ENCODE data around the gene BRINP2.

The BRINP2 gene

GRCh38 chr1:177275736-177276135, 105.0 kb downstream of the BRINP2 start:
- no peak for DNase-seq

GRCh38 chr1:177278626-177279390, 108.0 kb downstream of the BRINP2 start:
- DNase-seq = no peak

- peak in 7 of 14 donors; percentile 19 to 66 (median 43) for DNase-seq
Measured at GRCh38 chr1:177281901-177282300, 111.1 kb downstream of the BRINP2 start.

- no peak for DNase-seq
Measured at GRCh38 chr1:177282976-177283375, 112.2 kb downstream of the BRINP2 start.

- no peak for DNase-seq
Measured at GRCh38 chr1:177283380-177283779, 112.6 kb downstream of the BRINP2 start.

- DNase-seq = no peak
Measured at GRCh38 chr1:177286396-177286795, 115.6 kb downstream of the BRINP2 start.

- DNase-seq = no peak
Measured at GRCh38 chr1:177287270-177287669, 116.5 kb downstream of the BRINP2 start.

- DNase-seq = no peak
Measured at GRCh38 chr1:177287994-177288393, 117.2 kb downstream of the BRINP2 start.

GRCh38 chr1:177289532-177289931, 118.8 kb downstream of the BRINP2 start:
- DNase-seq = no peak

GRCh38 chr1:177300431-177300830, 129.7 kb downstream of the BRINP2 start:
- DNase-seq = no peak

- DNase-seq = peak in 1 of 14 donors; percentile 54
Measured at GRCh38 chr1:177301425-177302124, 130.8 kb downstream of the BRINP2 start.

GRCh38 chr1:177302357-177303044, 131.7 kb downstream of the BRINP2 start:
- DNase-seq = peak in 5 of 14 donors; percentile 17 to 54 (median 40)

- peak in 3 of 14 donors; percentile 4 to 63 (median 41) for DNase-seq
Measured at GRCh38 chr1:177305040-177306018, 134.6 kb downstream of the BRINP2 start.

- peak in 2 of 14 donors; percentile 5 to 23 for DNase-seq
Measured at GRCh38 chr1:177306019-177306415, 135.3 kb downstream of the BRINP2 start.

- peak in 2 of 14 donors; percentile 11 to 30 for DNase-seq
Measured at GRCh38 chr1:177306981-177307380, 136.2 kb downstream of the BRINP2 start.

GRCh38 chr1:177307771-177308170, 137.0 kb downstream of the BRINP2 start:
- no peak for DNase-seq

- DNase-seq = peak in 1 of 14 donors; percentile 66
Measured at GRCh38 chr1:177309880-177310279, 139.1 kb downstream of the BRINP2 start.

- peak in 9 of 14 donors; percentile 5 to 66 (median 51) for DNase-seq
Measured at GRCh38 chr1:177310326-177310725, 139.6 kb downstream of the BRINP2 start.

GRCh38 chr1:177311111-177311510, 140.4 kb downstream of the BRINP2 start:
- peak in 3 of 14 donors; percentile 35 to 48 (median 37) for DNase-seq

GRCh38 chr1:177311586-177311985, 140.8 kb downstream of the BRINP2 start:
- peak in 1 of 14 donors; percentile 48 for DNase-seq

GRCh38 chr1:177315261-177315660, 144.5 kb downstream of the BRINP2 start:
- no peak for DNase-seq

- no peak for DNase-seq
Measured at GRCh38 chr1:177315761-177316160, 145.0 kb downstream of the BRINP2 start.
